Measurements from ENCODE around the gene ITK.

The ITK gene

GRCh38 chr5:157193699-157194424, 13.2 kb downstream of the ITK start:
- Histone ChIP-seq H3K4me3 (ENCODE audit: low read depth in 1 of 2, low read length in 1 of 2) (no peak overlapping the region), H3K4me1 (ENCODE audit: control insufficient read depth in 1 of 2, insufficient read depth in 1 of 2, low read depth in 1 of 2, low read length in 1 of 2) (no peaks in the 10 kb centered on the region), H3K27ac (no peak overlapping the region), H3K9me3 (no peaks in the 10 kb centered on the region), H3K36me3 (no peaks in the 10 kb centered on the region), H3K27me3 (peaks cover 23% of the 10 kb centered on the region)
- TF ChIP-seq, protein P1, sequence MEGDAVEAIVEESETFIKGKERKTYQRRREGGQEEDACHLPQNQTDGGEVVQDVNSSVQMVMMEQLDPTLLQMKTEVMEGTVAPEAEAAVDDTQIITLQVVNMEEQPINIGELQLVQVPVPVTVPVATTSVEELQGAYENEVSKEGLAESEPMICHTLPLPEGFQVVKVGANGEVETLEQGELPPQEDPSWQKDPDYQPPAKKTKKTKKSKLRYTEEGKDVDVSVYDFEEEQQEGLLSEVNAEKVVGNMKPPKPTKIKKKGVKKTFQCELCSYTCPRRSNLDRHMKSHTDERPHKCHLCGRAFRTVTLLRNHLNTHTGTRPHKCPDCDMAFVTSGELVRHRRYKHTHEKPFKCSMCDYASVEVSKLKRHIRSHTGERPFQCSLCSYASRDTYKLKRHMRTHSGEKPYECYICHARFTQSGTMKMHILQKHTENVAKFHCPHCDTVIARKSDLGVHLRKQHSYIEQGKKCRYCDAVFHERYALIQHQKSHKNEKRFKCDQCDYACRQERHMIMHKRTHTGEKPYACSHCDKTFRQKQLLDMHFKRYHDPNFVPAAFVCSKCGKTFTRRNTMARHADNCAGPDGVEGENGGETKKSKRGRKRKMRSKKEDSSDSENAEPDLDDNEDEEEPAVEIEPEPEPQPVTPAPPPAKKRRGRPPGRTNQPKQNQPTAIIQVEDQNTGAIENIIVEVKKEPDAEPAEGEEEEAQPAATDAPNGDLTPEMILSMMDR (IDR thresholded peaks at IDR 0.05) = no peak

GRCh38 chr5:157196045-157196444, 15.4 kb downstream of the ITK start:
- Histone ChIP-seq H3K27ac (no peak overlapping the region), H3K4me3 (ENCODE audit: low read depth in 1 of 2, low read length in 1 of 2) (no peak overlapping the region), H3K36me3 (no peaks in the 10 kb centered on the region), H3K9me3 (no peaks in the 10 kb centered on the region), H3K27me3 (peaks cover 35% of the 10 kb centered on the region), H3K4me1 (ENCODE audit: control insufficient read depth in 1 of 2, insufficient read depth in 1 of 2, low read depth in 1 of 2, low read length in 1 of 2) (no peaks in the 10 kb centered on the region)
- TF ChIP-seq, protein P1 (IDR thresholded peaks at IDR 0.05) = no peak

- Histone ChIP-seq H3K36me3 (no peaks in the 10 kb centered on the region), H3K4me3 (ENCODE audit: low read depth in 1 of 2, low read length in 1 of 2) (no peak overlapping the region), H3K9me3 (no peaks in the 10 kb centered on the region), H3K4me1 (ENCODE audit: control insufficient read depth in 1 of 2, insufficient read depth in 1 of 2, low read depth in 1 of 2, low read length in 1 of 2) (no peaks in the 10 kb centered on the region), H3K27ac (no peak overlapping the region), H3K27me3 (peaks cover 39% of the 10 kb centered on the region)
- TF ChIP-seq, protein P1 (IDR thresholded peaks at IDR 0.05) = no peak
These were observed 16.4 kb downstream of the ITK start for GRCh38 chr5:157197086-157197485.

DNA sequence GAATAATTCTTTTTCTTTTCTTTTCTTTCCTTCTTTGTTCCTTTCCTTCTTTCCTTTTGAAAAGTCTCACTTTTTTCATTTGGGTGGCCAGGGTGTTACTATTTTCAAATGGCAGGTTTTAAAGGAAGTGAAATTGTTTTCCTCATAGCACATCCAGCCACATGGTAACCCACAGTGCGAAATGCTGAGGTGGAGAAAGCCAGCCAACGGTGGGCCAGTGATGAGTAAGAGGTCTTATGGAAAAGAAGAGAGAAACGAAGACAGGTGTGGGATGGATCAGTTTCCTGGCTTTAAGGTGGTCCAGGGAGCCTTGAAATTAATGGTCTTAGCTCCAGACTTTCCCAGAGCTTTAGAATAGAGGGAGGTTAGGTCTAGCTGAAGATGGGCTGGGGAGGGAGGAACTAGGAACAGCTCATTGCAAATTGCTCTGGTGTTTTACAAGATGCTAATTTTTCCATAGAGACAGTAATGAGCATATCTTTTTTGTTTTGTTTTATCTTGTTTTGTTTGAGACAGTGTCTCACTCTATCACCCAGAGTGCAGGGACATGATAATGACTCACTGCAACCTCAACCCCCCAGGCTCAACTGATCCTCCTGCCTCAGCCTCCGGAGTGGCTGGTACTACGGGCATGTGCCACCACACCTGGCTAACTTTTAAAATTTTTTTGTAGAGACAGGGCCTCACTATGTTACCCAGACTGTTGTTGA, 17.8 kb downstream of the ITK start:
- Histone ChIP-seq H3K4me1 (ENCODE audit: control insufficient read depth in 1 of 2, insufficient read depth in 1 of 2, low read depth in 1 of 2, low read length in 1 of 2) (no peaks in the 10 kb centered on the region), H3K27ac (no peak overlapping the region), H3K9me3 (no peaks in the 10 kb centered on the region), H3K27me3 (peaks cover 50% of the 10 kb centered on the region), H3K4me3 (ENCODE audit: low read depth in 1 of 2, low read length in 1 of 2) (no peak overlapping the region), H3K36me3 (no peaks in the 10 kb centered on the region)
- TF ChIP-seq, protein P1 (IDR thresholded peaks at IDR 0.05) = no peak

DNA sequence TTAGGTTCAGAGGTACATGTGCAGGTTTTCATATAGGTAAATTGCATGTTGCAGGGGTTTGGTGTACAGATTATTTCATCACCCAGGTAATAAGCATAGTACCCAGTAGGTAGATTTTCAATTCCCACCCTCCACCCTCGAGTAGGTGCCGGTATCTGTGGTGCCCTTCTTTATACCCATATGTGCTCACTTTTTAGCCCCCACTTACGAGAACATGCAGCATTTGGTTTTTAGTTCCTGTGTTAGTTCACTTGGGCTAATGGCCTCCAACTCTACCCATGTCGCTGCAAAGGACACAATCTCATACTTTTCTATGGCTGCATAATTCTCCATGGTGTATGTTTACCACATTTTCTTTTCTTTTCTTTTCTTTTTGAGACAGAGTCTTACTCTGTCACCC, 21.2 kb downstream of the ITK start:
- Histone ChIP-seq H3K4me3 (ENCODE audit: low read depth in 1 of 2, low read length in 1 of 2) (no peak overlapping the region), H3K4me1 (ENCODE audit: control insufficient read depth in 1 of 2, insufficient read depth in 1 of 2, low read depth in 1 of 2, low read length in 1 of 2) (no peaks in the 10 kb centered on the region), H3K27ac (no peak overlapping the region), H3K9me3 (no peaks in the 10 kb centered on the region), H3K36me3 (no peaks in the 10 kb centered on the region), H3K27me3 (peaks cover 37% of the 10 kb centered on the region)
- TF ChIP-seq, protein P1 (IDR thresholded peaks at IDR 0.05) = no peak
